ENCODE data around the gene PADI4.
"Not testable (repeated sequence)": the region's sequence is repeated elsewhere in the genome, so short reads cannot be mapped to it uniquely, and the experiment has no call there.

The PADI4 gene

GRCh38 chr1:17403081-17403480 lies 95.1 kb downstream of the PADI4 start:
- no peak for DNase-seq

GRCh38 chr1:17404034-17404684 lies 96.2 kb downstream of the PADI4 start:
- DNase-seq, result no peak

GRCh38 chr1:17404820-17405219 lies 96.8 kb downstream of the PADI4 start:
- no peak for DNase-seq

GRCh38 chr1:17405898-17406759 lies 98.1 kb downstream of the PADI4 start:
- DNase-seq, result peak; percentile 42

GRCh38 chr1:17406760-17407475 lies 98.9 kb downstream of the PADI4 start:
- DNase-seq, result not testable (repeated sequence)

- not testable (repeated sequence) for DNase-seq
These were observed 100.0 kb downstream of the PADI4 start for GRCh38 chr1:17407786-17408514.

- DNase-seq, result no peak
These were observed 101.4 kb downstream of the PADI4 start for GRCh38 chr1:17409391-17409811.

GRCh38 chr1:17412093-17412870 lies 104.3 kb downstream of the PADI4 start:
- no peak for DNase-seq

Data from activated CD4-positive, alpha-beta T cell treated with anti-CD3 and anti-CD28 coated beads, Interleukin-10, Interleukin-2, amounts not matched to agents 100 ng/mL and 50 ng/mL, durations not matched to agents 16 hours and 8 hours (primary cell).